ENCODE measurements around the gene DGKD.

DGKD gene

GRCh38 chr2:233338046-233338445 is 16.2 kb upstream of the DGKD start:
- DNase-seq, result no peak

GRCh38 chr2:233338812-233339368 is 15.4 kb upstream of the DGKD start:
- DNase-seq, result no peak

GRCh38 chr2:233339427-233339826 is 14.9 kb upstream of the DGKD start:
- DNase-seq, result no peak

GRCh38 chr2:233341296-233341695 is 13.0 kb upstream of the DGKD start:
- no peak for DNase-seq

- no peak for DNase-seq
Observed at GRCh38 chr2:233342301-233342700, 12.0 kb upstream of the DGKD start.

- DNase-seq, result no peak
Observed at GRCh38 chr2:233343171-233343705, 11.1 kb upstream of the DGKD start.

- DNase-seq, result no peak
Observed at GRCh38 chr2:233346376-233346775, 7.9 kb upstream of the DGKD start.

GRCh38 chr2:233346930-233347329 is 7.4 kb upstream of the DGKD start:
- no peak for DNase-seq

GRCh38 chr2:233349005-233349998 is 5.0 kb upstream of the DGKD start:
- DNase-seq, result no peak

- DNase-seq, result peak in 1 of 2 experiments; percentile 18
Observed at GRCh38 chr2:233350708-233351107, 3.6 kb upstream of the DGKD start.

- DNase-seq, result no peak
Observed at GRCh38 chr2:233351423-233351822, 2.9 kb upstream of the DGKD start.

DNA sequence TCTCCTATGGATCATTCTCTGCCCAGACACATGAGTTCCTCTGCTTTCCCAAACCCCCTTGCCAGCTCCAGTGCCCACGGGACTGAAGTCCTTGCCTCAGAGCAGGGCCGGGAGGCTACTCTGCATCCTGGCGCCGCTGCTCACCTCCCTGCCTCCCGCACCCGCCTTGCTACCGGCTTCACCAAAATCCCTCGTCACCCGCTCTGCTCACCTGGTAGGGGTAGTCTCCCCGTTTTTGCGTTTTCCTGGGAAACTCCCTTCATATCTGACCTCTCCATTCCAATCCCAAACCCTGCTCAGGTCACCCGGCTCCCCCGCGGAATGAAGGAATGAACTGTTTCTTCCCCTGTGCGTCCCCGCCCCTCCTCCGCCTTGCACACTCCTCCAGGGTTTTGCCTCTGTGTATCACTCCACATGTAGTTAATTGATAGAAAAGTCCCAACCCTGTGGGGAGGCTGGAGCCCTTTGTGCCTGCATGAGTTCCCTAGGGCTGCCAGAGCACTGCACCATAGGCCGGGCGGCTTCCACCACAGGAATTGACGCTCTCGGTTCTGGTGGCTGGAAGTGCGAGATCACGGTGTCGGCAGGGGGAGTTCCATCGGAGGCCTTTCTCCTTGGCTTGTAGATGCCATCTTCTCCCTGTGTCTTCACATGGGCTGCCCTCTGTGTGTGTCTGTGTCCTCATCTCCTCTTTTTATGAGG is 2.0 kb upstream of the DGKD start:
- no peak for DNase-seq

DNA sequence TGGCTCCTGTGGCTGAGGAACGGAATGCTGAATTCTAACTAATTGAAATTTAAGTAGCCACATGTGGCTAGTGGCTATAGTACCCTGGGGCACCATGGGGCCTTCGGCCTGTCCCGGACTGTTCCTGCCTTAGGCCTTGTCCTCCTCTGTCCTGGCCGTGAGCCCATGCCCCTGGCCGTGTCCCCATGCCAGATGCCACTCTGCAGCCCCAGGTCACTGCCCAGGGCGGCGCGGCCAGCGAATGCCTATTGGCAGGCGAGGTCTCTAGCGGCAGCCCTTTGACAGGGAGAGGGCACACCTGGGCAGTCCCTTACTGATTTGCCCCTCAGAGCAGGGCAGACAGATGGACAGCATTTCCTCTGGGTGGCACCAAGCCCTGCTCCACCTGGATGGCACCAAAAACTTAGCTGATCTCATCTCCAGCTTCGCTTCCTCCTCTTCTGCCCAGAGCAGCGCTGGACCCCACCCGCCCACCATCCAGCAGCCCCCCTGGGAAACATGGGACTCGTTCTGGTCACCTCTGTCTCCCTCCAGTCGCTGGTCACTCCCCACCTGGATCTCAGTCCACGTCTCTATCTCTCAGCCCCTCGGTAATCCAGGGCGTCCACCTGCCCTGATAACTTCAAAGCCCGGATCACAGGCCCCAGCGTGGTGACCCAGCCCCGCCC is 1.1 kb upstream of the DGKD start:
- DNase-seq, result no peak

- DNase-seq, result no peak
Observed at GRCh38 chr2:233354500-233354924, 218 bp downstream of the DGKD start.

DNA sequence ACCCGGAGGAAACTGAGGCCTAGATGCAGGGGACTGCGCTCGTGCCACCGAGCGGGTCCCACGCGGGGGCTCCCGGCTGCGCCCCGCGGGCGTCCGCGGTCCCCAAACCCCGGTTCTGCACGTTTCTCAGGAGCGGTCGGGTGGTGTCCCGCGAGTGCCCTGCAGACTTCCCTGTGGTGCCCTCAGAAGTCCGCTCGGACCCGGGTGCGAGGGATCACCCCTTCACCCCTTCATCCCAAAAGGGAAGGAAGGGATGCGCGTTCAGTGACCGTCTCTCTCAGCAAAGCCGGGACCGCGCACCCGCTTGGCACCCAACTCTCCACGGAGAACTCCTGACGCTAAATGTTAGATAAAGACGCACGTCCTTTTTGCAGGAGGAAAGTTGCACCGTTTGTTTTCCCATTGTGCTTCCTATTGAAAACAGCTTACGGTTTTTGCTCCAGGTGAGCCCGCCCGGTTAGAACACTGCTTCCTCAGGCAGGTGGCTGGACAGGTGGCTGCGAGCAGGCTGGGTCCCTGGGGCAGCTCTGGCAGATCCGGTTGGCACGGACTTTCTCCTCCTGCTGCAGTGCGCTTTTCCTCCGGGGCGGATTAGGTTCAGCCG is 779 bp downstream of the DGKD start:
- DNase-seq, result peak; percentile 25 to 28

GRCh38 chr2:233355916-233356315 is 1.6 kb downstream of the DGKD start:
- no peak for DNase-seq

GRCh38 chr2:233356546-233357308 is 2.4 kb downstream of the DGKD start:
- no peak for DNase-seq

- no peak for DNase-seq
Observed at GRCh38 chr2:233358335-233358734, 4.0 kb downstream of the DGKD start.

DNA sequence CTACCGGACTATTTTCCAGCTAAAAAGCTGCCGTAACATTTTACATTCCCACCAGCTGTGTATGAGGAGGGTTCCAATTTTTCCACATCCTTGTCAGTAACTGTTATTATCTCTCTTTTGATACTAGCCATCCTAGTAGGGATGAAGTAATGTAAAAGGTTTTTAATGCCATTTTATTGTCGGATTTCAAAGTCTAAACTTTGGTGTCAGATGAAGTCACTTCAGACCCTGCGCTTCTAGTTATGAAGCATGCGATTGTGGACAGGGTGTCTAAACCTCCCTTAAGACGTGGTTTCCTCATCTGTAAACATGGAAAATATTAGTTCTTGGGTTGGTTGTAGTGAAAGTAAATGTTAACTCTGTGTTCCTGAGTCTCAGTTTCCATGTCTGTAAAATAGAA is 4.7 kb downstream of the DGKD start:
- DNase-seq, result no peak

DNA sequence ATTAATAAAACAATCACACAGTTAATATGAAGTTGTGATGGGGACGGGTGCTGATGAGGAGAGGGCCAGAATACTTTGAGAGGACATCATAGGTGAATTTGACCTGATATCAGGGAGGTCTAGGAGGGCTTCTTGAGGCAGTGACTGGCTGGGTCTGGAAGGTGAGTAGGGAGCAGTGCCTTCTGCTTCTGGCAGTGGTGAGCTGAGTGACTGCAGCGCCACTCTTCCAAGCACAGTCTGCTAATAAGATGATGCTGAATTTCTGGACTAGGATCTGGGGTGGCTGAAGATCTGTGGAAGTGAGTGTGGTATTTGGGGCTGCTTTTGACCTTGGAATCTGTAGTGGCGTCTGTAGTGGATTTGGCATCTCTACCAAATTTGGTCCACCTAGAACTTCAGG is 5.5 kb downstream of the DGKD start:
- no peak for DNase-seq

DNA sequence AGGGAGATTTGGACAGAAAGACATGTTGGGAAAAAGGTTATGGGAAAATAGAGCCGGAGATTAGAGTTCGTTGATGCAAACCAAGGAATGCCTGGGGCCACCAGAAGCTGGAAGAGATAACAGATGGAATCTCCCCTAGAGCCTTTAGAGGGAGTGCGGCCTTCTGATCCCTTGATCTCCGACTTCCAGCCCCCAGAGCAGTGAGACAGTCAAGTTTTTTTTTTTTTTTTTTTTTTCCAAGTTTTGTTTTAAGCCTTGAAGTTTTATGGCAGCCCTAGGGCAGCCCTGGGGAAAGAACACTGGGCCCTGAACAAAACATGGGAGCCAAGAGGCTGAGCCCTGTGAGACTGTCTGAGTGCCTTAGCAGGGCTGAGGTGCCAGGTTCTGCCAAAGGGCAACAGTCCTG is 6.5 kb downstream of the DGKD start:
- no peak for DNase-seq

DNA sequence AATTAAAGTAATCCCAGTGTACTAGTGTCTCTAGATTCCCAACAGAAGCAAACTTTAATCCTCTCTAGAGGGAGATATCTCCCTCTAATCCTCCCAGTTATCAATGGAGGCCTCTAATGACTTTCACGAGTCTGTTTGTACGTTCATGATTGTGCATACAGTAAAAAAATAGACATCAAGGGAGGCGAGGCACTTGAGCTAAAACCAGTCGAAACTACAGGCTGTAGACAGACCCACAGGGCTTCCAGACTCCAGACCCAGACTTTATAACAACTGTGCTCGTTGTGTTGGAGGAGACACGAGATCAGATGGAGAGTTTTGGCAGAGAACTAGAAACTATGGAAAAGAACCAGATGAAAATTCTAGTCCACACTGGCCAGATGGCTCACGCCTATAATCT is 7.0 kb downstream of the DGKD start:
- DNase-seq, result no peak
